IPS-20b (cell line): ENCODE data around the gene EPS8L1.
A peak's percentile ranks its signal among the peaks of the same experiment; 100 is the strongest.

ENCODE experiments used
- H3K27ac ChIP-seq: one replicate; pipeline ENCODE4 v1.5.1; 2013; ENCODE audit warnings: low read length
- H3K27me3 ChIP-seq: 2 replicates; pipeline ENCODE4 v1.6.1; 2013; ENCODE audit warnings: mild to moderate bottlenecking, low read length, inconsistent platforms; ENCODE audit not compliant: insufficient read depth
- H3K36me3 ChIP-seq: 2 replicates; pipeline ENCODE4 v1.6.1; 2013; ENCODE audit warnings: low read depth, mild to moderate bottlenecking, inconsistent platforms, low read length, moderate library complexity; ENCODE audit not compliant: insufficient read depth
- H3K4me1 ChIP-seq: 2 replicates; pipeline ENCODE4 v1.6.1; 2013; ENCODE audit warnings: mild to moderate bottlenecking, control low read depth, inconsistent platforms, low read length, moderate library complexity; ENCODE audit not compliant: insufficient read depth
- H3K4me3 ChIP-seq: 2 replicates; pipeline ENCODE4 v1.5.1; 2013; ENCODE audit warnings: mild to moderate bottlenecking, low read length, inconsistent platforms
- H3K9ac ChIP-seq: 2 replicates; pipeline ENCODE4 v1.6.1; 2013; ENCODE audit warnings: low read depth, mild to moderate bottlenecking, inconsistent platforms, low read length, moderate library complexity
- H3K9me3 ChIP-seq: 2 replicates; pipeline ENCODE4 v1.6.1; 2013; ENCODE audit warnings: mild to moderate bottlenecking, low read depth, low read length, inconsistent platforms; ENCODE audit not compliant: insufficient read depth

Gene EPS8L1

GRCh38 chr19:55091126-55091910 lies 15.6 kb downstream of the EPS8L1 start:
- Histone ChIP-seq H3K4me3 (peak overlapping the region; percentile 73; the same call in 1 of the 2 replicates), H3K9me3 (no peaks in the 10 kb centered on the region), H3K9ac (no peak overlapping the region), H3K36me3 (peaks cover 14% of the 10 kb centered on the region; the same call in 1 of the 2 replicates), H3K4me1 (peaks cover 15% of the 10 kb centered on the region), H3K27ac (no peak overlapping the region), H3K27me3 (peaks cover 6% of the 10 kb centered on the region)

GRCh38 chr19:55091955-55092354 lies 16.3 kb downstream of the EPS8L1 start:
- Histone ChIP-seq H3K4me3 (peak overlapping the region; percentile 73; the same call in 1 of the 2 replicates), H3K36me3 (peaks cover 14% of the 10 kb centered on the region; the same call in 1 of the 2 replicates), H3K9ac (peak overlapping the region; percentile 58; the same call in 1 of the 2 replicates), H3K9me3 (no peaks in the 10 kb centered on the region), H3K27me3 (peaks cover 6% of the 10 kb centered on the region), H3K4me1 (peaks cover 15% of the 10 kb centered on the region), H3K27ac (peak overlapping the region; percentile 70)

GRCh38 chr19:55092423-55093318 lies 17.0 kb downstream of the EPS8L1 start:
- peaks cover 13% of the 10 kb centered on the region for H3K4me1 ChIP-seq
- H3K27ac ChIP-seq: peak overlapping the region; percentile 70
- H3K4me3 ChIP-seq: peak overlapping the region; percentile 73
- H3K9ac ChIP-seq: peak overlapping the region; percentile 58; the same call in 1 of the 2 replicates
- H3K36me3 ChIP-seq: peaks cover 14% of the 10 kb centered on the region; the same call in 1 of the 2 replicates
- no peaks in the 10 kb centered on the region for H3K9me3 ChIP-seq
- H3K27me3 ChIP-seq: peaks cover 5% of the 10 kb centered on the region

GRCh38 chr19:55094456-55095259 lies 19.0 kb downstream of the EPS8L1 start:
- peaks cover 5% of the 10 kb centered on the region for H3K4me1 ChIP-seq
- H3K9ac ChIP-seq: no peak overlapping the region
- H3K9me3 ChIP-seq: no peaks in the 10 kb centered on the region
- no peak overlapping the region for H3K27ac ChIP-seq
- H3K4me3 ChIP-seq: no peak overlapping the region
- no peaks in the 10 kb centered on the region for H3K27me3 ChIP-seq
- H3K36me3 ChIP-seq: peaks cover 11% of the 10 kb centered on the region; the same call in 1 of the 2 replicates

GRCh38 chr19:55095260-55096060 lies 19.8 kb downstream of the EPS8L1 start:
- Histone ChIP-seq H3K27me3 (no peaks in the 10 kb centered on the region), H3K4me1 (peaks cover 5% of the 10 kb centered on the region), H3K9me3 (no peaks in the 10 kb centered on the region), H3K27ac (no peak overlapping the region), H3K9ac (no peak overlapping the region), H3K4me3 (no peak overlapping the region), H3K36me3 (peaks cover 8% of the 10 kb centered on the region; the same call in 1 of the 2 replicates)

GRCh38 chr19:55096061-55096701 lies 20.5 kb downstream of the EPS8L1 start:
- peaks cover 5% of the 10 kb centered on the region for H3K4me1 ChIP-seq
- no peak overlapping the region for H3K27ac ChIP-seq
- H3K4me3 ChIP-seq: no peak overlapping the region
- H3K27me3 ChIP-seq: no peaks in the 10 kb centered on the region
- peaks cover 1% of the 10 kb centered on the region; the same call in 1 of the 2 replicates for H3K36me3 ChIP-seq
- no peaks in the 10 kb centered on the region for H3K9me3 ChIP-seq
- H3K9ac ChIP-seq: no peak overlapping the region

GRCh38 chr19:55097864-55098715 lies 22.4 kb downstream of the EPS8L1 start:
- Histone ChIP-seq H3K4me1 (0 out of 2 replicates have a peak, but pooled peaks cover 2% of the 10 kb centered on the region), H3K9me3 (no peaks in the 10 kb centered on the region), H3K4me3 (no peak overlapping the region), H3K36me3 (peaks cover 9% of the 10 kb centered on the region; the same call in 1 of the 2 replicates), H3K9ac (no peak overlapping the region; the same call in 1 of the 2 replicates), H3K27ac (no peak overlapping the region), H3K27me3 (no peaks in the 10 kb centered on the region)

GRCh38 chr19:55098716-55099556 lies 23.3 kb downstream of the EPS8L1 start:
- 0 out of 2 replicates have a peak, but pooled peaks cover 2% of the 10 kb centered on the region for H3K4me1 ChIP-seq
- H3K27me3 ChIP-seq: no peaks in the 10 kb centered on the region
- H3K27ac ChIP-seq: no peak overlapping the region
- H3K4me3 ChIP-seq: no peak overlapping the region
- H3K36me3 ChIP-seq: peaks cover 13% of the 10 kb centered on the region; the same call in 1 of the 2 replicates
- no peak overlapping the region for H3K9ac ChIP-seq
- H3K9me3 ChIP-seq: no peaks in the 10 kb centered on the region
